GM19351 (cell line): ENCODE measurements around the gene DLK1.

ENCODE experiments used
- ATAC-seq: cut with Tn5 transposase; IDR thresholded peaks from one replicate; pipeline ENCODE4 v1.9.1; 2021; ENCODE audit warnings: mild to moderate bottlenecking, moderate library complexity; ENCODE audit not compliant: unreplicated experiment

Gene DLK1

DNA sequence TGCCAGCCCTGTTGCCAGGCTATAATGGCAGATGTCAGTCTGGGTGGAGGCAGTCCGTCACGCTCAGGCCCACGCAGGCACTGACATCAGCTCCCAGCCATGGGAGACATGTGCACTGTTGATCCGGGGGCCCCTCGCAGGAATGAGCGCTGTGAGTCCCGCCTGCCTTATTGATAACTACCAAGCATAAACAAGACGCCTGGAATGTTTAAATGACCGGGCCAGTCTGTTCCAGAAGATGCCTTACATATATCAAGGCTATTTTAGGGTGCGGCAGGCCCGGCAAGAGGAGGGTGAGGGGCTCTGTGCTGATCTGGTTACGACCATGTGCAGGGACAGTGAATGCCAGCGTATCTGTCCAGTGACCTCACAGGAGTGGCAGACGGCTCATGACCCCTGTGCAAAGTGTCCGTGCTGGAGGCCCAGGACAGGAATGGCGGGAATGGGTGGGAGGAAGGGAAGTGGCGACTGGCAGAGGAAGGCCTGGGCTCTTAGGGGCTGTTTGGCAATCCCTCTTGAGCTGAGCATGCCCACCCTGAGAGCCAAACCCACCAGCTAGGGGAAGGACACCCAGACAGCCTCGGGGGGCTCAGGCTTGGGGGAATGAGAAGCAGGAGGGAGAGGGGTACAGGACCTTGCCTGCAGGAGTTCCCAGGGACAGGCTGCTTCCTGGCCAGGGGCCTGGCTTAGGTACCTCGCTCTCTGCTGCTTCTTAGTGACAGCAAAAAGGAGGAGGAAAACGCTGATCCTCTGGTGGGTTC lies 49.3 kb downstream of the DLK1 start:
- ATAC-seq, result no peak

DNA sequence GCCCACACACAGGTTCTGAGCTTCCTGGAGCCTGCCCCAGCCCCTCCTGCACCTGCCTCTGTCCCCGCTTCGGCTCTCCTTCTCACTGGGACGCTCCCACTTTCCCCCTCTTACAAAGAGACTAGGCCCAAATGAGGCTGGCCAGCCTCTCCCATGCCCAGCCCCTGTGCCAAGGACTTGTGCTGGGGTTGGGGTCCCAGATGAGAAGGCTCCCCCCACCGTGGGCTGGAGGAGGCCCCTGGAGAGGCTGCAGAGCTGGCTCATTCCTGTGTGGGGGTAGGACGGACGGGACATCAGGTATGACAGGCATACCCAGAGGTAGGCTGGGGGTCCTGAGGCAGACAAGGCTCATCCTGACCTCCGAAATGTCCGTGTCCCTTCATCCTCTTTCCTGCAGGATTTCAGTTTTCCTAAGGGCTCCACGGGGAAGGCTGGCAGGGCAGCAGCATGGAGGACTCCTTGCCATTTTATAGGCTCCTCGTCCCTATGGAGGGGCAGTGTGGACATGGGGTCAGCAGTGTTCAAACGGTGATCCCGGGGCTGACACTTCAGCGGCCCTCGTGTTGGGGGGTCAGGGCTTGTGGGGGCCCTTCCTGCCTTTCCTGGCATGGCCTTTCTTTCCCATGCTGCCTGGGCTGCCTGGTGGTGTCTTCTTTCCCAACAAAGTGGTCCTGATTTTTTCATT lies 50.1 kb downstream of the DLK1 start:
- ATAC-seq, result no peak

GRCh38 chr14:100777366-100777817 lies 50.7 kb downstream of the DLK1 start:
- ATAC-seq, result no peak

- no peak for ATAC-seq
Observed at GRCh38 chr14:100777818-100778525, 51.3 kb downstream of the DLK1 start.

GRCh38 chr14:100778526-100778882 lies 51.8 kb downstream of the DLK1 start:
- no peak for ATAC-seq

- ATAC-seq, result no peak
Observed at GRCh38 chr14:100778951-100779690, 52.4 kb downstream of the DLK1 start.

- ATAC-seq, result no peak
Observed at GRCh38 chr14:100779691-100780080, 53.0 kb downstream of the DLK1 start.

GRCh38 chr14:100780246-100780645 lies 53.6 kb downstream of the DLK1 start:
- no peak for ATAC-seq

- ATAC-seq, result no peak
Observed at GRCh38 chr14:100780646-100781355, 54.1 kb downstream of the DLK1 start.

DNA sequence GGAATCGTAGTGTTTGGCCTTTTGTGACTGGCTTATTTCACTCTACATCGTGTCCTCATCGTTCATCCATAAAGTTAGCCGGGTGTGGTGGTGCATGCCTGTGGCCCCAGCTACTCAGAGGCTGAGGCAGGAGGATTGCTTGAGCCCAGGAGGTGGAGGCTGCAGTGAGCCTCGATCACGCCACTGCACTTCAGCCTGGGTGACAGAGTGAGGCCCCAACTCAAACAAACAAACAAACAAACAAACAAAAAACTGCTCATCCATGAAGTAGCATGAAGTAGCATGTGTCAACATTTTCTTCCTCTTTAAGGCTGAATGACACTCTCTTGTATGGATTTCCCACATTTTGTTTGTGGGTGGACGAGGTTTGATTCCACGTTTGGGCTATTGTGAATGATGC lies 55.3 kb downstream of the DLK1 start:
- no peak for ATAC-seq

- no peak for ATAC-seq
Observed at GRCh38 chr14:100782516-100783320, 56.0 kb downstream of the DLK1 start.

GRCh38 chr14:100783630-100784370 lies 57.1 kb downstream of the DLK1 start:
- no peak for ATAC-seq

DNA sequence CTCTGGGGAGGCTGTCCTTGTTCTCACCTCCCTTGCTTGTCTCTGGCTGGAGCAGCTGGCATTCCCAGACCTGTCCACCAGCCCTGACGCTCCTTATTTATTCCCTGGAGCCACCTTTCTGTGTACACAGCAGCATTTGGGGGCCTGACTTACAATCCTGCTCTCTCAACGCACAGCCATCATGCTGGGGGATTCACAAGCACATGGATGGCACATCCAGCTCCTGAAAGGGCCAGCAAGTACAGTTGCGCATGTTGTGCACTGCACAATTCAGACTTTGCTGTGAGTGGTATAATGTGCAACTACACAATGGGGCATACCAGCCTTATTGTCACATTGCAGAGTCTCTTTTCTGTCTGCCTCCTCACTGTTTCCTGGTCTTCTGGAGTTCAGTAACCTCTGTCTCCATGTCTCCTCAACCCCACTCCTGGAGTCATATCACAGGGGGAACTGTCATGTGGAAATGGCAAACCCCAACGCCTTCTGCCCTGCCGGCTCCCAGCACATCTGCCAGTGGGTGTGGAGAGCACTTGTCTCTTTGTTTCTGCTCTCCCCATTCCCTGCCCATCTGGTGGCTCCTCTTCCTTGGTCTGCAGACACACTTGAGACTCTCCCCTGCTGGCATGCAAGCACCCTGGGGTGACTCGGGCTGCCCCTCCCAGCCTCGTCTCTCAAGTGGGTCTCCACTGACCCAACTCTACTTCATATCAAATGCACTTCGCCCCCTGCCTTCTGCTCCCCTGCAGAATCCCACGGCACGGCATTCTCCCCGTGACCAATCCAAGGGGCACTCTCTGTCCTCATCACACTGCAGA lies 58.0 kb downstream of the DLK1 start:
- no peak for ATAC-seq

- no peak for ATAC-seq
Observed at GRCh38 chr14:100785338-100785615, 58.6 kb downstream of the DLK1 start.

DNA sequence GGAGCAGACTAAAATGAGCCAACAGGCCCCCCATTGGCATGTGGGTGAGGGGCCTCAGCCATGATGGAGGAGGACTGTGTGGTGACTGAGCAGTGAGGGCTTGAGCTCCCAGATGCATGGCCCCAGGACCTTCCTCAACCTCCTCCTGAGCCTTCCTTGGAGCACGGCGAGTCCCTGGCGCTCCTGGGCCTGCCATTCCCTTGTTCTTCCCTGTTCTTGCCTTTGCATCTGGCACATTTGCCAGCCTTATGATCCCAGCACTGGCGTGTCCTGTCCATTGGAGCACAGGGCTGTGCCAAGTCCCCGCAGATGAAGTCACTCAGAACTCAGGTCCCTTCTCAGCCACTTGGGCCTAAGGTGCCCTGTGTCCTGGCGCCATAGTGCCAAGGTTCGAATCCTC lies 58.9 kb downstream of the DLK1 start:
- ATAC-seq, result no peak

DNA sequence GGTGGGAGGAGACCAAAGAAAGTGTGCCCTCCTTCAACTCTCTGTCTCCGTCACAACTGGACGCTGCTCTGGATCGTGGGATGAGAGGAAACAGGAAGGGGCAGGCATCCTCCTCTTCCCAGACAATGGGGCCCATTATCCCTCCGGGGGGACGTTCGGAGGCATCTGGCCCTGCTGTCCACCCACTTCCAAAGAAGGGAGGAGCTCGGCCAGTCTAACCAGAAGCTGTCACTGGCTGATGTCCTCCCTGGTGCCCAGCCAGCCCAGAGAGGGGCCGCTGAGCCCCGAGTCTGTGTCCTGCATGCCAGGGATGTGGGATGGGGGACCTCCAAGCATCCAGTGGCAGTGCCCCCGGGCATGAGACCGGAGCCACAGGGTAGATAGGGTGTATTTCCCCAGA lies 59.4 kb downstream of the DLK1 start:
- ATAC-seq, result no peak

DNA sequence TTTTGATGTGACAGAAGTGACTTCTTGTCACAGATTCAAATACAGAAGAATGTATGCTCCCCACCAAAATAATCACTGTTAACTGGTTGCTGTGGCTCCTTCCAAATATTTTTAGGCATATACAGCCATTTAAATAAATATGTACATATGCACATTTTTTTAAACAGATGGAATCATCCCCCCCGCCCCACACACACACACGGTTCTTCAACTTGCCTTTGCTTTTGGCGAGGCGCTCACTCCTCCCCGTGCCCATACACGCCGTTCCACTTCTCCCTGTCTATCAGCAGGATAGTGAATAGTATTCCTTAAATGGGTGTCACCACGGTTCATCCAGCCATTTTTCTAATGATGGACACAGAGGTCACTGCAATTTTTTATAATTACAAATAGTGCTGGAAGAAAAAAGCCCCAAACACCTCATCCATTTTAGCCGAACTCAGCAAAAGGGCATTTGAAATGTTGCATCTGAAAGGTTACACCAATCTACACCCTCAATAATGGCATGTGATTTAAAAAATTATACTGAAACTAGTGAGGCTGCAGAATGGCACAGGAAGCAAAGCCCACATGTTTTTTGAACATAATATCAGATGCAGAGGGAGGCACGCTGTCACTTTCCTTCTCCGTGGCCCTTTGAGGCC lies 60.0 kb downstream of the DLK1 start:
- no peak for ATAC-seq

DNA sequence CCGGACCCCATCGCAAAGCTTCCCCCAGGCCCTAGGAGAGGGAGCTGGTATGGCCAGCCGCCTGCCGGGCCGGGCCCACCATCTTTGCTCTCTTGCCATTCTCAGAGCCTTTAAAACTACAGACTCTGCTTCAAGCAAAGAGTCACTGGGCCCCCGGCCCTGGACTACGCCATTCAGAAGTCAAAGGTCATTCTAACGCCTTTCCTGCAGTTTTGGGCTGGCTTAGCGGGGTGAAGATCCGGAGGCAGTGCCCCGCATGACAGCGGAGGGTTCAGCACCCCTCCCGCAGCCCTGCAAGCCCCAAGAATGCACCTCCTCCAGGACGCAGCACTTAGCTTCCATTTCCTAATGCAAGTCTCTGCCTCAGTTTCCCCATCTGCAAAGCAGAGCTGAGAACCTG lies 61.0 kb downstream of the DLK1 start:
- no peak for ATAC-seq
